NCI-H2029 treated with DMSO at 0.1 percent for 48 hours (cell line): ENCODE measurements around the gene PPIG.
"Not testable (repeated sequence)": the region's sequence is repeated elsewhere in the genome, so short reads cannot be mapped to it uniquely, and the experiment has no call there.

Experiments
- DNase-seq: peaks from one replicate; lab custom pipeline; 2025; lab: John Stamatoyannopoulos, UW

PPIG gene

GRCh38 chr2:169596546-169596945, 12.4 kb downstream of the PPIG start:
- not testable (repeated sequence) for DNase-seq

GRCh38 chr2:169598982-169599381, 14.8 kb downstream of the PPIG start:
- no peak for DNase-seq

DNA sequence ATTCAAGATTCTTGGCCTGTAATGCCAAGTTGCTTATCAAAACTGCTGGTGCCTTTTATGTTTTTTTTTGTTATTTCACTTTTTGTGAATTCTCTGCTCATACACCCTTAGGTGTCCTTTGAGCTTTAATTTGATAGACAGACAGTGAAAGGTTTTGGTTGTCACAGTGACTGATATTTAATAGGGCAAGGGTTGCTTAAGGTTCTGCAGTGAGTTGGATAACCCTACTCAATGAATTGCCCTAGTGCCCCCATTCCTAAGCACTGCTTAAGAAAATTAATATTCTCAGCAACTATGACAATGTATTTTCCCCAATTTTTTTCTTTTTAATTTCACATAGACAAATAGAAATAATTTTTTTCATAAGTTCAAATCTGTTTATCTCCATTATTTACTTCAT, 15.4 kb downstream of the PPIG start:
- no peak for DNase-seq

- DNase-seq, result no peak
These were observed 25.1 kb downstream of the PPIG start for GRCh38 chr2:169609264-169609663.

GRCh38 chr2:169613876-169614275, 29.7 kb downstream of the PPIG start:
- DNase-seq, result no peak

DNA sequence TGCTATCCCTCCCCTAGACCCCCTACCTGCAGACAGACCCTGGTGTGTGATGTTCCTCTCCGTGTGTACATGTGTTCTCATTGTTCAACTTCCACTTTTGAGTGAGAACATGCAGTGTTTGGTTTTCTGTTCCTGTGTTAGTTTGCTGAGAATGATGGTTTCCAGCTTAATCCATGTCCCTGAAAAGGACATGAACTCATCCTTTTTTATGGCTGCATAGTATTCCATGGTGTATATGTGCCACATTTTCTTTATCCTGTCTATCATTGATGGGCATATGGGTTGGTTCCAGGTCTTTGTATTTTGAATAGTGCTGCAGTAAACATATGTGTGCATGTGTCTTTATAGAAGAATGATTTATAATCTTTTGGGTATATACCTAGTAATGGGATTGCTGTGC, 31.8 kb downstream of the PPIG start:
- DNase-seq, result not testable (repeated sequence)

DNA sequence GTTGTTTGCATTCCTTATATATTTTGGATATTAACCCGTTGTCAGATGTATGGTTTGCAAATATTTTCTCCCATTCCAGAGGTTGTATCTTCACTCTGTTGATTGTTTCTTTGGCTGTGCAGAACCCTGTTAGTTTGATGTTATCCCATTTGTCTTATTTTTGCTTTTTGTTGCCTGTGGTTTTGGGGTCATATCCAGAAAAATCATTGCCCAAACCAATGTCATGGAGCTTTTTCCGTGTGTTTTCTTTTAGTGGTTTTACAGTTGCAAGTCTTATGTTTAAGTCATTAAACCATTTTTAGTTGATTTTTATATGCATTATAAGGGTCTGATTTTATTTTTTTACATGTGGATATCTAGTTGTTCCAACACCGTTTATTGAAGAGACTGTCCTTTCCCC, 35.8 kb downstream of the PPIG start:
- no peak for DNase-seq

- DNase-seq, result no peak
These were observed 36.4 kb downstream of the PPIG start for GRCh38 chr2:169620509-169620908.

- DNase-seq, result no peak
These were observed 39.1 kb downstream of the PPIG start for GRCh38 chr2:169623235-169623634.

- no peak for DNase-seq
These were observed 41.6 kb downstream of the PPIG start for GRCh38 chr2:169625781-169626180.

GRCh38 chr2:169636440-169637097, 52.4 kb downstream of the PPIG start:
- DNase-seq, result no peak

DNA sequence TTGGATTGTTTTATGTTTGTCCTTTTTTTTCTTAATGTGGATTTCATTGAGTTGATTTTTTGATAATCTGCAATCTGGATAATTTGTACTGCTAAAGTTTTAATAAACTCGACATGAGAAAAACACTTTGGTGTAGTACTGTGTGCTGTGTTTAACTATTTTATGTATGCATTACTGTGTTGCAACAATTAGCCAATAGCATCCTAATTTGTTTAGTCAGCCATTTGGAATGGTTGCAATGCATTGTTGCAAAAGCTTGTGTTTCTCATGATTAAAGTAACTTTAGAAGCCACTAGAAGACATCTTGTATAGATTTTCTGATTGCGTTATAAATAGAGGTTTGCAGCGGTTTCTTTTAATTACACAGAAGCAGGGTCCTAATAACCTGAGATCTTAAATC, 53.5 kb downstream of the PPIG start:
- no peak for DNase-seq

- no peak for DNase-seq
These were observed 56.0 kb downstream of the PPIG start for GRCh38 chr2:169640104-169640503.

DNA sequence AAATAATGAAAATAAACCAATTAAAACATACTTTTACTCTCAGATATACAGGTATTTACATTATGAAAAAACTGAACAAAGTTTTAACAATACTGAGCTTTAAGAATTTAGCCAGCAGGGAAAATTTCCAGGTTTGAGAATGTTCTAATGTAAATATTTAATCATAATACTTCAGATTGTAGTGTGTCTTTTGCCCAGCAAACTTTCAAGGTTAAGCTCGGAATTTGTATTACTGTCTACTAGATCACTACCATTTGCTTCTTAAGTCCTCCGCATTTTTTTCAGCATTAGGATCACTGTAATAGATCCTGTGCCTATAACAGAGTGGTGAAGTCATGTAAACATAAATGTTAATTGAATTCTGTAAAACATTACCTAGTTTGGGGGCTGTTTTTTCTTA, 57.3 kb downstream of the PPIG start:
- DNase-seq, result no peak

DNA sequence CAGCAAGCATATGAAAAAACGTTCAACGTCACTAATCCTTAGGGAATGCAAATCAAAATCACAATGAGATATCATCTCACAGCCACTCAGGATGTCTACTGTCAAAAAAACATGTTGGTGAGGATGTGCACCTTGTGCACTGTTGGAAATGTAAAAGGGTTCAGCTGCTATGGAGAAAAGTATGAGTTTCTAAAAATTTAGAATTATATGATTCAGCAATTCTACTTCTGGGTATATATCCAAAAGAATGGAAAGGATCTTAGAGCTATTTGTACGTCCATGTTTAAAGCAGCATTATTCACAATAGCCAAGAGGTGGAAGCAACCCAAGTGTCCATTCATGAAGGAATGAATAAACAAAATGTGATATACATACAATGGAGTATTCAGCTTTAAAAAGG, 60.0 kb downstream of the PPIG start:
- no peak for DNase-seq

DNA sequence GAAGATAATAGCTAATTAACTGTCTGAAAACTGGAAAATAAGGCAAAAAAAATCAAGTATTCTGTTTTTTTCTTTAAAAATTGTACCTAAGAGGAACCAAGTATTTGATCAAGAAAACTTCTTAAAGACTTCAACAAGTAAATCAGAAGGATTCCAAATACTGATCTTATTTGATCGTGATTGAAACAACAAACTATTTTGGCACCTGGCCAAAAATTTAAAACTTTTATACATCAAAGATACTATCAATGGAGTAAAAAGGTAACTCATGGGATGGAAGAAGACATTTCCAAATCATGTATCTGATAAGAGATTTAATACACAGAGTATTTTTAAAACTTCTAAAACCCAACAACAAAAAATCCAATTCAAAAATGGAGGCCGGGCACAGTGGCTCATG, 63.3 kb downstream of the PPIG start:
- DNase-seq, result no peak

DNA sequence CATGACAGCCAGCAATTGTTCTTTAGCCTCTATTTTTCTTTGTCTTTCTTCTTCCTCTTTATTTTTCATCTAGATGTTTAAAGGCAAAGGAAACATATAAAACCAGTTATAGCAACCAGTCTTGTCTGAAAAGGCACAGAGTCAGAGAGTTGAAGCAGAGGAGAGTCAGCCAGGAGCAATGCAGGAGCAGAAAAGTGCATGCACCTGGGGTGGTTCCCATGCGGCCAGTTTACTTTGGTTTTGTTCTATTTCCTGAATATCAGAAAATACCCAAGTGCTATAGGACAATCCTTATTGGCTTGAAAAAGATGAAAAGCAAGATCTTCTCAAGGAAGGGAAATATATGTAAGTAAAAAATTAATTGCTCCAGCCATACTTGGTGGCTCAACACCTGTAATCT, 65.1 kb downstream of the PPIG start:
- no peak for DNase-seq

DNA sequence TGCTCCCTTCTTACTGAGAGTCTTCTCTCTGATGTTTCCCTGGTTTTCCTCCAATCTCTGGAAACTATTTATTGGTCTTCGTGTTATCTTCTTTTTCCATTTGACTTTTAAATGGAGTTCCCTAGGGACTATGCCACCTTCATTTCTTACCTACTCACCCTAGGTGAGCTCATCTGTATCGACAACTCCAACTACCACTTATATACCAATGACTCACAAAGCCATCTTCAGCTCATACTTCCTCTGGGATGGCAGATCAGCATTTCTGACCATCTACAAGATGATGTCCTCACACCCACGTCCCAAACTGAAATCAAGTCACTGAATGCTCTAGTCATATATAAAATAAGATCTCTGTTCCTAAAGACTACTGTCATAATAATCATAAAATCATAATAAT, 69.5 kb downstream of the PPIG start:
- no peak for DNase-seq

DNA sequence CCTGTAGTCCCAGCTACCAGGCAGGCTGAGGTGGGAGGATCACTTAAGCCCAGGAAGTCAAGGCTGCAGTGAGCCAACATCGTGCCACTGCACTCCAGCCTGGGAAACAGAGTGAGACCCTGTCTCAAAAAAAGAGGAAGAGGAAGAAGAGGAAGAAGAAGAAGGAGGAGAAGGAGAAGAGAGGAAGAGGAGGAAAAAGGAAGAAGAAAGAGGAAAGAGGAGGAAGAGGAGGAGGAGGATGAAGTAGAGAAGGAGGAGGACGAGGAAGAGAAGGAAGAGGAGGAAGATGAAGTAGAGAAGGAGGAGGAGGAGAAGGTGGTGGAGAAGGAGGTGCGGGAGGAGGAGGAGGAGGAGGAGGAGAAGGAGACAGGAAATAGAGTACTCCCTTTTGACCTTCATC, 72.0 kb downstream of the PPIG start:
- no peak for DNase-seq

GRCh38 chr2:169658877-169659276, 74.7 kb downstream of the PPIG start:
- DNase-seq, result no peak

GRCh38 chr2:169659320-169659719, 75.2 kb downstream of the PPIG start:
- DNase-seq, result no peak

GRCh38 chr2:169661265-169661664, 77.1 kb downstream of the PPIG start:
- no peak for DNase-seq

DNA sequence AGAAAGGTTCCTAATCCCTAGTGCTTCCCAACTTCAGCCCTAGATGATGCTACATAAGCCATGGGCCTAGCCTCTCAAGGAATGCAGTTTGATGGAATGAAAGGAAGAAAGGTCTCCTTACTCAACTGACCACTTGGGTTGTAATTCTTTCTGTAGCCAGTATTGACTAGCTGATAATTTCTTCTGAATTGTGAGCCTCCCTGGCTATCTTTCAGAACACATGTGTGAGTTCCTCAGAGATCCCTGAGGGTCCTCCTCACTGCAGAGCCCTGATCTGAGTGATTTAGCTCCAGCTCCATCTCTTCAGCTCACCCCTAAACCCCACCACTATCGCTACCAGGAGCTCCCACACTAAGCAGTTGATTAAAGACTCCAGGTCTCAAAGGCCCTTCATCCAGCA, 78.6 kb downstream of the PPIG start:
- DNase-seq, result no peak

GRCh38 chr2:169663247-169663646, 79.1 kb downstream of the PPIG start:
- no peak for DNase-seq

GRCh38 chr2:169664600-169664977, 80.4 kb downstream of the PPIG start:
- no peak for DNase-seq
